GM03348 (cell line): ENCODE measurements around the gene EVI5.
"Not testable (repeated sequence)": the region's sequence is repeated elsewhere in the genome, so short reads cannot be mapped to it uniquely, and the experiment has no call there.

Experiments
- DNase-seq: peaks from one replicate; pipeline ENCODE4 v3.0.0; 2012; ENCODE audit warnings: low spot score

The EVI5 gene

DNA sequence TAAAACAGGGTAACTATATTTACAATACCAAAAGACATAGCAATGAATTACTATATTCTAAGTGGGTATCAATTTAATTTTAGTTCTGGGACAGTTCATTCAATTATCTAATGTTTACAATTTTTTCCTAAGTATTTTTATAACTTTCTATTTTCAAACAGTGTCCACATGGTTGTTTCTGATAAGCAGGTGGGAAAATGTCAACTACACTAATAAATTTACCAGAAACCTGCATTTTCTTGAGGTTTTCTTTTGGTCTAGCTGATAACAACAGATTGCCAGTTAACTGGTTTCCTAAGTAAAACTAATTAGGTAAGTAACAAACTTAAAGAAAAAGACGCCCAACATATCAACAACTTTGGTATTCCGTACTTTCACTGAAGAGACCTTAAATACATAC lies 213.3 kb downstream of the EVI5 start:
- DNase-seq, result no peak

DNA sequence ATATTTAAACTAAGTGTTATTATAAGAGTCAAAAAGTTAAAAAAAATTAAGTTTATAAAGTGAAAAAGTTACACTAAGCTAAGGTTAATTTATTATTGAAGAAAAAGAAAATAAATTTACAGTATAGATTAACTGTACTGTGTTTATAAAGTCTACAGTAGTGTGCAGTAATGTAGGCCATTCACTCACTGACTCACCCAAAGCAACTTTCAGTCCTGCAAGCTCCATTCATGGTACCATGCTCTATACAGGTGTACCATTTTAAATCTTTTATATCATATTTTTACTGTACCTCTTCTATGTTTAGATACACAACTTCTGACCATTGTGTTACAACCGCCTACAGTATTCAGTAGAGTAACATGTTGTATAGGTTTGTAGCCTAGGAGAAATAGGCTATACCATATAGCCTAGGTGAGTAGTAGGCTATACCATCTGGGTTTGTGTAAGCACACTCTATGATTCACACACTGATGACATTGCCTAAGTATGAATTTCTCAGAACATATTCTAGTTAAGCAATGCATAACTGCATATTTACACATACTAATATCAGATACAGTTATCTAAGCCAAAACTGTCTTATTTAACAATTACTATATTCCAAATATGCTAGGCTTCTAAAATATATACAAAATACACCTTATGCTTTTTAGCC lies 217.6 kb downstream of the EVI5 start:
- no peak for DNase-seq

DNA sequence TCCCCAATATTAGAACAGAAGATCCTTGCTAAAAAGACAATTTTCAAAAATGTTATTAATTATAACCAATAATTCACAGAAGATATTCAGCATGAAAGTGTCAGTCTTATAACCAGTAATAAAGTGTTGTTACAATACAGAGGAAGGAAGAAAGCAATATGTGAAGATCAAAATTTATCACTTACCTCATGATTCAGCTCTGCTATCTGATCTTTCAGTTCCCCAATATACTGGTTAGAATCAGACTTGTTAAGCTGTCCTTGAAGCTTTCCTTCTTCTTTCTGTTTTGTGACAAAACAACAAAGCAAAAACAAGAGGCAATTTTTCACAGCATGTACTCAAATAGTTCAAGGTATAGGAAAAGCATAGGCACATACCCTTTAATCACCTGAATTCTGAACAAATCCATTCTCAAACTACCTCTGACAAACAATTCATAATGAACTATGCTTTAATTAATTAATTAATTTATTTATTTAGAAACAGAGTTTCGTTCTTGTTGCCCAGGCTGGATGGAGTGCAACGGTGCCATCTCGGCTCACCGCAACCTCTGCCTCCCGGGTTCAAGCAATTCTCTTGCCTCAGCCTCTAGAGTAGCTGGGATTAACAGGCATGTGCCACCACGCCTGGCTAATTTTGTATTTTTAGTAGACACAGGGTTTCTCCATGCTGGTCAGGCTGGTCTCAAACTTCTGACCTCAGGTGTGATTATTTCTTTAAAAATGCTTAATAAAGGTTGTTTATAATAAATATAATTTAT lies 221.3 kb downstream of the EVI5 start:
- no peak for DNase-seq

DNA sequence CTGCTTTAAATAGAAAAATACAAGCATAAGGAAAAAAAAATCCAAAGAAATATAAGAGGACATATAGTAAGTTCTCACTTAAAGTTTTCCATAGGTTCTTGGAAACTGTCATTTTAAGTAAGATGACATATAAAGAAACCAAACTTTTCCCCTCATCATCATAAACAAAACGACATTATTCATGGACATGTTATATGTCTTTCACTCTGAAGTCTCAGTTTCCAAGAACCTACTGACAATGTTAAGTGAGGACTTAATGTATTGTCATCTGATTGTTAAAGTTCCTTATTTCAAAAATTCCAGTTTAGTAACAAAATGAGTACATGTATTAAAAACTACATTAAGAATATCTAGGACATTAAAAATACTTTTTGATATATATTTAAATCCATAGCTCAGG lies 228.6 kb downstream of the EVI5 start:
- DNase-seq, result no peak

DNA sequence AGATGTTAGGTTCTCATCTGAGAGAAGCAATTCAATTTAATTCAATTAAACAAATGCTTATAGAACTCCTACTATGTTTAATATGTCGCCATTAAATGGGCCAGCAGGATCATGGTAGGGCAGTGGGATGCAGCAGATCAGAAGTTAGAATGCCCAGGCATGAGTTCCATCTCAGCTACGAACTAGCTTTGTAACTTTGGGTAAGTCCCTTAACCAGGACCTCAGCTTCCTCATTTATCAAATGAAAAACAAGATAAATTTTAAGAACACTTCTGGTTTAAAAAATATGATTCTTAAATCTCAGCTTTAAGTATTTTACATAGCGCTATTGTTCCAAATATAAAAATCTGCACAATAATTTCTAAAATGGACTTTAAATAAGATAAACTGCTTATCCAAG lies 230.7 kb downstream of the EVI5 start:
- DNase-seq, result no peak

DNA sequence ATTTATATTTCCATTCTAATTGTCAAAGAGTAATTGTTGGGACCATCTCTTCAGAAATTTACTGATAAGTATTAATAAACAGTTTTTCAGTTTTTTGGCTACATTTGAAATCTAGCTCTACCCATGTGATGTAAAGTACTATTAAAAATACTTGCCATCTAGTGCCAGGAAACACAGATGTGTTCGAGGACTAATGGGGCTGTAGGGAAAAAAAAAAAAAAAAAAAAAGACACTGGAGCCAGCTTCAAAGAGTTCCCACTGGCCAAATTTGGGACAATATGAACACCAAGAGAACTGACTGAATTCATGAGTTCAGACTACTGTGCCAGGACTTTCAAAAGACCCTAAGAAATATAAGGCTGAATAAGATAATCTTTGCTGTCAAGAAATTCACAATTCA lies 233.0 kb downstream of the EVI5 start:
- no peak for DNase-seq

DNA sequence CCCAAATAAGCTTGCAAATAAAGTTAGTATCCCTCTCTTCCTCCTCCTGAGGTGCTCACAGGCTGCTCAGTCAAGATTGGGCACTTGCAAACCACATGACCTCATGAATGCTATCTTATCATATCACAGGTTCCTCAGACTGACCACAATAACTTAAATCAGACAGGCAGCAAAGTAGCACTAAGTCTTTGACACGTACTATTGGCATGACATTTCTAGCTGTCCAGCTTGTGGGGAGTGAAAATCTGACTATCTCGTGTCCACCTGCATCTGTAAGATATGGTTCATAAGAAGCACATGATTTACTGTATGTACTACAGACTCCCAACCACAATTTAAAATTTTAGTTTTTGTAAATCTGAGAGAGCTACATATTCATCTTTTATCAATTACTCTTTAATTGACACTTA lies 240.1 kb downstream of the EVI5 start:
- DNase-seq, result no peak

DNA sequence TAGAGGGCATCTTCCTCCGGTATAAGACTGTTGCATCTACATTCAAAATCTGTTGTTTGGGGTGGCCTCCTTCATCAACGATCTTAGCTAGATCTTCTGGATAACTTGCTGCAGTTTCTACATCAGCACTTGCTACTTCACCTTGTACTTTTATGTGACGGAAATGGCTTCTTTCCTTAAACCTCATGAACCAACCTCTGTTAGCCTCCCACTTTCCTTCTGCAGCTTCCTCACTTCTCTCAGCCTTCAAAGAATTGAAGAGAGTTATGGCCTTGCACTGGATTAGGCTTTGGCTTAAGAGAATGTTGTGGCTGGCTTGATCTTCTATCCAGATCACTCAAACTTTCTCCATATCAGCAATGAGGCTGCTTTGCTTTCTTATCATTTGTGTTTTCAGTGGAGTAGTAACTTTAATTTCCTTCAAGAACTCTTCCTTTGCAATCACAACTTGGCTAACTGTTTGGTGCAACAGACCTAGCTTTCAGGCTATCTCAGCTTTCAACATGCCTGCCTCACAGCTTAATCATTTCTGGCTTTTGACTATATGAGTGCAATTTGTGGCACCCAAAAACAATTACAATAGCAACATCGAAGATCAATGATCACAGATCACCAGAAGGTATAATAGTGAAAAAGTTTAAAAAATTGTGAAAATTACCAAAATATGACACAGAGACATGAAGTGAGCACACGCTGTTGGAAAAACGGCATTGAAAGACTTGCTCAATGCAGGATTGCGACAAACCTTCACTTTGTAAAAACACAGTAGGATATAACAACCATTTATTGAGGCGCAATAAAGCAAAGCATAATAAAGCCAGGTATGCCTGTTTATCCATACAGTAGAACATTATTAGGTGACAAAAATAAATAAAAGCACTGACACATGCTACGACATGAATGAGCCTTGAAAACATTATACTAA lies 241.5 kb downstream of the EVI5 start:
- DNase-seq, result no peak

DNA sequence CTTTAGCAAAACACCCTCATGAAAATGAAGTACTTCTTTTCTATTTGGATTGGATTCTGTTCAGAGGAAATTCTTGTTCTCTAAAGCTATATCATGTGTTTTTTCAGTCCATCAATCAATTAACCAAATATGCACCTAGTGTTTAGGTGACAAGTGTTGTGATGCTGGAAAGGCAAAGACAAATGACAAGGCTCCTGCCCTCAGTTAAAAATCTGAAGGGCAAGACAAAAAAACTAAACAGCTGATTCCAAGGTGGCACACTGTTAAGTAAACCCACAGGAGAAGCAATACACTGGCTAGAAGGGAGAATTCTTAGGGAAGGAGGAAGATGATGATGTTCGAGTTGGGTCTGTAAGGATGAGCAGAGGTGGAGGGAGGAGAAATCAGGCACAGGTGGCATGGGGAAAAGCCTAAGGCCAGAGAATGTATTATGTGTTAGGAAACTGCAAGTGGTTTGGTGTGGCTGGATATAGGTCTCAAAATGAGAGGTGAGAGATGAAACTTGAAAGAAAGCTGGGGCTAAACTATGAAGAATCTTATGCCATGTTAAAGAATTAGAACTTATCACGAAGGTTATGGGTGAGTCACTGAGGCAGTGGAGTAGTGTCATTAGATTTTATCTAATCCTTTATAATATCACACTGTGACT lies 246.4 kb downstream of the EVI5 start:
- DNase-seq, result no peak

DNA sequence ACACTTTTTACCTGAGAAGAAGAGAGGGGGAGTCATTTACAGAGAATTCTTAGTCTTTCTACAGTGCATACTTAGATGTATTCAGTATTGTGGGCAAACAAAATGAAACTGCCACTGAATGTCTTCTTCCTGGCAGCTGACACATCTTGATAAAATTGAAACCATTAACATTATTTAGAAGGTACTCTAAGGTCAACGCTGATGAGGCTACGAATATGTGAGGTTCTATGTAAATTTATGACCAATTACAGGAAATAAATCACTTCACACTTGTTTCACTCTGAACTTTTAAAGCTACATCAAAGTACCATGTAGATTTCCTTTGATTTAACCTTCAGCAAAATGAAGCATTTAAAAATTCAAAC lies 246.9 kb downstream of the EVI5 start:
- peak; percentile 8 for DNase-seq

DNA sequence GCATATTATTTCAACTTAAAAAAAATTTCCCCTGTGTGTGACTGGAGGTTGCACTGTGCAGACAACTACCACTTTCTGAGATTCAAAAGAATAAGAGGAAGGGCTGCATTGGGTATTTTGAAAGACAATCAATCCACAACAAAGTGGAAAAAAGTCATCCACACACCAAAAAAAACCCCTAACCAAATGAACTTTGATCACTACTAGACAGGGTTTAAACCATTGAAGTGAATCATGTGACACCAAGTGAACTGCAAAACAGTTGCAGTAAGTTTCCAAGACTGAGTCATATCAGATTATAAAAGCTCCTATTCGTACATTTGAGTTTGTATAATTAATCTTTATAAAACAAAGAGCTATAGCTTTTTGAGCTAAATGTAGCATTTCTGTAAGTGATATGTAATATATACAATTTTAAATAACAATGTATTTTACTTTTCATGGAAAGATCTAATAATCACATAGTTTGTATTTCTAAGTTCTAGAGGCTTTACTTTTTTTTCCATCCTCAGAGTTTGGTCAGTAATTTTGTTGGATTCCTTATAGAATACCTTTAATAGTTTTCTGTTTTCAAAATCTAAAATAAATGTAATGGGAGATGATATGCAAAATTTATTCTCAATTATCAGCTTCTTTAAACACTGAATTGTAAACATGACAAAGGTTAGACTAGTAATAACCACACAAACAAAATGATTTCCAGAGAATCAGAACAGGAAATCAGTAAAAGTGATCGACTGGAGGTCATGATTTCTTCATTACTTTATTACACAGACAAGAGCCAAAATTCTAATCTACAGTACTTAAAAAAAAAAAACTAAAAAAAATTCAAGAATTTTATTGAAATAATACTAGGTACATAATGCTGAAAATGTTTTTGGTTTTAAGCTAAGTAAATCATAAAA lies 247.7 kb downstream of the EVI5 start:
- peak; percentile 19 for DNase-seq

DNA sequence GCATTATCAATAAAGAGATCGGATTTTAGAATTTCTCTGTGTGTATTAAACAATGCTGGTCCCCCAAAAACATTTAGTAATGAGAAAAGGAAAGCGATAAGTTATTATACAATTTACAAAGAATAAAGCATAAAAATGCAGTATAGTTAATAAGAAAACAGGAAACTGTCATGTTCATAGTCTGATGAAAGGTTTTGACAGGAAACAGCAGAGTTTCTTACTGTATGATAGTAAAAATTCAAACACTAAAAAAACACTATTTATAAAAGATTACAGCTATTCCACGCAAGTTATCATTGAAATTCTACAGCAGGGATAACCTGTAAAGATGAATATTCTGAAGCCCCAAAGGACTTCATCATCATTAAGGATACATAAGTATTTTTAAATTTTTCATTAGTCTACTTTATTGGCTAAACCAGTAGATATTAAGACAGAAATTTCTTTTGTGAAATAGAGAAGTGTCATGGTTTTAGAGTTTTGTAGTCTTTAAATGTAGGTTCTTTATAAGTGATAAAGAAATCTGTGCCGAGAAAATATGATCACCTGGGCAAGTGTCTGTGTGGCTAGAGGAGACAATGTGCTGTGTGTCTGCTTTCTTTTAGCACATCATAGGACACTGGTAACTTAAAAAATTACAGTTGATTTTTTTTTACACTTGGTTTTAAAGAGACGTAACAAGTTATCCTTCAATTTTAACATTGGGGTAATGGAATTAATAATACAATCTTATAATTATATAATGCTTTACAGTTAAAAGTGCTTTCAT lies 248.5 kb downstream of the EVI5 start:
- DNase-seq, result no peak

DNA sequence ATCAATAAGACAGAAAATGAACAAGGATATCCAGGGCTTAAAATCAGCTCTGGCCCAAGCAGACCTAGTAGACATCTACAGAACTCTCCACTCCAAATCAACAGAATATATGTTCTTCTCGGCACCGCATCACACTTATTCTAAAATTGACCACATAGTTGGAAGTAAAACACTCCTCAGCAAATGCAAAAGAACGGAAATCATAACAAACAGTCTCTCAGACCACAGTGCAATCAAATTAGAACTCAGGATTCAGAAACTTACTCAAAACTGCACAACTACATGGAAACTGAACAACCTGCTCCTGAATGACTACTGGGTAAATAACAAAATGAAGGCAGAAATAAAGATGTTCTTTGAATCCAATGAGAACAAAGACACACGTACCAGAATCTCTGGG lies 252.5 kb downstream of the EVI5 start:
- DNase-seq, result not testable (repeated sequence)

DNA sequence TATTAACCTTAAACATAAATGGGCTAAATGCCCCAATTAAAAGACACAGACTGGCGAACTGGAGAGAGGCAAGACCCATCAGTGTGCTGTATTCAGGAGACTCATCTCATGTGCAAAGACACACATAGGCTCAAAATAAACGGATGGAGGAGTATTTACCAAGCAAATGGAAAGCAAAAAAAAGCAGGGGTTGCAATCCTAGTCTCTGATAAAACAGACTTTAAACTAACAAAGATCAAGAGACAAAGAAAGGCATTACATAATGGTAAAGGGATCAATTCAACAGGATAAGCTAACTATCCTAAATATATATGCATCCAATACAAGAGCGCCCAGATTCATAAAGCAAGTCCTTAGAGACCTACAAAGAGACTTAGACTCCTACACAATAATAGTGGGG lies 253.0 kb downstream of the EVI5 start:
- DNase-seq, result not testable (repeated sequence)

DNA sequence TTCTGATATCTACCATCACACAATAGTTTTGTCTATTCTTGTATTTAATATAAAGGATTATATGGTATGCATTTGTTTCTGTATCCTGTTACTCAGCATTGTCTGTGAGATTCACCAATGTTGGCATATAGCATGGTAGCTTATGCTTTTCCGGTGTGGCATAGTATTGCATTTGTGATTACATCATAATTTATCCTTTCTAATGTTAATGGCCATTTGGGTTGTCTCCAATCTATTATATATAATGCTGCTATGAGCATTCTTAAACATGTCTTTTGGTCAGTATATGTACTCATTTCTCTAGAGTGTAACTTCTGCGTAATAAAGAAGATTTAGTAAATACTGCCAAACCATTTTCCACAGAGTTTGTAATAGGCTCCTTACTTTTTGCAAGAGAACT lies 257.2 kb downstream of the EVI5 start:
- no peak for DNase-seq

DNA sequence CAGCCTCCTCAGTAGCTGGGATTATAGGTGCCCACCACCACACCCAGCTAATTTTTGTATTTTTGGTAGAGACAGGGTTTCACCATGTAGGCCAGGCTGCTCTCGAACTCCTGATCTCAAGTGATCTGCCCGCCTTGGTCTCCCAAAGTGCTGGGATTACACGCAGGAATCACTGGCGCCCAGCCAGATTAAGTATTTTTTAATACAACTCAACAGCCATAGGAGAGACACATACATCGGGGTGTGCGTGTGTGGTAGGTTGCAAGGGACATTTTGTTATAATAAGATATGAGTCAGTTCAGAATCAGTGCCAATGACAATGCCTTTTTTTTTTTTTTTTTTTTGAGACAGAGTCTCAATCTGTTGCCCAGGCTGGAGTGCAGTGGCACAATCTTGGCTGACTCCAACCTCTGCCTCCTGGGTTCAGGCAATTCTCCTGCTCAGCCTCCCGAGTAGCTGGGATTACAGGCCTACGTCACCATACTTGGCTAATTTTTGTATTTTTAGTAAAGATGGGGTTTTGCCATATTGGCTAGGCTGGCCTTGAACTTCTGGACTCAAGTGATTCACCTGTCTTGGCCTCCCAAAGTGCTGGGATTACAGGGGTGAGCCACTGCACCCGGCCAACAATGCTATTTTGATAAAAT lies 259.8 kb downstream of the EVI5 start:
- DNase-seq, result not testable (repeated sequence)

DNA sequence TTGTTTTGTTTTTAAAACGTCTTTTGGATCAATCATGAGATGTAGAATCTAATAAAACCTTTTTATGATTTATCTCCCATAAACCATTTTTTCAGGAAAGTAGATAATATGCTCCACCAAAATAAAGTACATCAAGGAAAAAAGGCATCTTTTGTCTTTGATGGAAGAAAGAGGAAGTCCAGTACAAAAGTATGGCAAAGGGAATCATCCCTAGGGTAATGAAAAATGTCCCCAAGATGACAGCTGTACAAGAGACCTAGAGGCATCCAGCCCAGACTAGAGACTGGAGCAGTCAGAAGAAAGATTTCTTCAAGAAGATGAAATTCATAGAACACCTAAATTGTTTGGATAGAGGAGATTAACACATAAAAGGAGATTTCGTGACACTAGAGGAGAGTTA lies 265.9 kb downstream of the EVI5 start:
- no peak for DNase-seq

DNA sequence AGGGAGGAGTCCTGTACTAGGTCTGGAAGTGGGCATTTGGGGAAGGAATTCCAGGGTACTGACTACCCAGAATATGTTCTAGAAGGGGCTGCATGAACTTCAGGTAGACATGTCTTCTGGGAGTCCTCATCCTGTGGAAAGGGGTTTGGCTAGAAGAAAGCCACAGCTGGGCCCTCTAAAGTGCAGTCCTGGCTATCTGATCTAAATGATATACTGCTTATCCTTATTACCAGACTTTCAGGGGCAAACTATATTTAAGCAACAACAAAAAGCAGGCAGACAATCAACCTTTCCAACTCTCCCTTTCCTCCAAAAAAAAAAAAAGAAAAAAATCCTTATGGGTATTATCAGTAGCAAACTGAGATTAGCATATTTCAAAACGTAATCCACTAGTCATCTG lies 268.3 kb downstream of the EVI5 start:
- DNase-seq, result no peak

DNA sequence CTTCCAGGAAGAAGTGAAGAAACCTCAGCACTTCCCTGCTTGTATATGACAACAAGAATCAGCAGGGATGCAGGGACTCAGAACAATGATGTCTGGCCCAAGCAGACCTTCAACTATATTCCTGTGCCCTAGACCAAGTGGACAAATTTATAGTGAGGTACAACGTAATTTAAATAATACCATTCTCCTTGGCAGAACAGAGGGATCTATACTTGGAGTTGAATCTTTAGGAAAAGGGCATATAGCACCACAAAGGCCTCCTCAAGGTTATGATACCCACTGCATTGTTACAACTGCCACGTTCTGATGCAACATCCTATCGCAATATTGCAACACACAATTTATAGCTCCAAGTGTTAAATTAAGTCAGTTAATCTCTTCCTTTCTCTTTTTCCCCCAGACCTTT lies 269.1 kb downstream of the EVI5 start:
- DNase-seq, result no peak

DNA sequence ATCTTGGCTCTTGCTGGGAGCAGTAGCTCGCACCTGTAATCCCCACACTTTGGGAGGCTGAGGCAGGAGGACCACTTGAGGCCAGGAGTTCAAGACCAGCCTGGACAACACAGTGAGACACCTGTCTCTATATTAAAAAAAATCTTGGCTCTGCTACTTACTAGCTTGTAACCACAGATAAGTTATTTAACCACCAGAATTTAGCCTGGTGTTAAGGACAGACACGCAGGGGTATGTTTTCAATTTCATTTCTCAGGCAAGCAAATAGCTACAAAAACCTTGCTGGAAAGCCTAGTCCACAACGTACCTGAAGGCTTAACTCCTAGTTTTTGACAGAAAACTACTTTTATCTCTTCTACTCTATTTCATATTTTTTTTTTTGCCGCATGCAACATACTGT lies 273.4 kb downstream of the EVI5 start:
- DNase-seq, result no peak
